Mesendoderm (in vitro differentiated cells): ENCODE data around the gene IFITM2.

ENCODE experiments used
- DNase-seq: peaks from one replicate; pipeline ENCODE4 v3.0.0; 2013
- H2AK5ac ChIP-seq: 2 replicates; pipeline ENCODE4 v1.6.1; 2013; ENCODE audit warnings: low read length, inconsistent platforms
- H2BK120ac ChIP-seq: 2 replicates; pipeline ENCODE4 v1.6.1; 2013; ENCODE audit warnings: low read depth, mild to moderate bottlenecking, low read length, moderate library complexity, mixed read lengths
- H2BK15ac ChIP-seq: replicated peaks from 2 replicates; pipeline ENCODE4 v1.6.1; 2013; ENCODE audit warnings: low read depth, mild to moderate bottlenecking, moderate library complexity
- H2BK5ac ChIP-seq: 2 replicates; pipeline ENCODE4 v1.6.1; 2013; ENCODE audit warnings: low read length, inconsistent platforms
- H3K18ac ChIP-seq: 2 replicates; pipeline ENCODE4 v1.6.1; 2013; ENCODE audit warnings: mild to moderate bottlenecking, low read length, mixed read lengths
- H3K23ac ChIP-seq: one replicate; pipeline ENCODE4 v1.6.1; 2013; ENCODE audit warnings: low read length
- H3K27ac ChIP-seq: 2 replicates; pipeline ENCODE4 v1.5.1; 2013; ENCODE audit warnings: low read depth, mild to moderate bottlenecking, inconsistent platforms, low read length, moderate library complexity
- H3K27me3 ChIP-seq: 2 replicates; pipeline ENCODE4 v1.6.1; 2013; ENCODE audit warnings: low read length, control low read depth, mild to moderate bottlenecking, inconsistent platforms; ENCODE audit not compliant: insufficient read depth, poor library complexity
- H3K36me3 ChIP-seq: 2 replicates; pipeline ENCODE4 v1.6.1; 2013; ENCODE audit warnings: low read length, inconsistent platforms; ENCODE audit not compliant: control insufficient read depth, insufficient read depth
- H3K4ac ChIP-seq: one replicate; pipeline ENCODE4 v1.6.1; 2013; ENCODE audit warnings: low read depth, mild to moderate bottlenecking, low read length, moderate library complexity
- H3K4me1 ChIP-seq: 2 replicates; pipeline ENCODE4 v1.6.1; 2013; ENCODE audit warnings: low read depth, low read length, inconsistent platforms; ENCODE audit not compliant: control insufficient read depth
- H3K4me2 ChIP-seq: 2 replicates; pipeline ENCODE4 v1.6.1; 2013; ENCODE audit warnings: low read length
- H3K4me3 ChIP-seq: 2 replicates; pipeline ENCODE4 v1.5.1; 2013; ENCODE audit warnings: mild to moderate bottlenecking, low read length
- H3K56ac ChIP-seq: one replicate; pipeline ENCODE4 v1.6.1; 2013; ENCODE audit warnings: low read length
- H3K79me1 ChIP-seq: 2 replicates; pipeline ENCODE4 v1.6.1; 2013; ENCODE audit warnings: low read length, inconsistent platforms
- H3K79me2 ChIP-seq: 2 replicates; pipeline ENCODE4 v1.6.1; 2013; ENCODE audit warnings: mild to moderate bottlenecking, low read length; ENCODE audit not compliant: control insufficient read depth, insufficient read depth
- H3K9ac ChIP-seq: 2 replicates; pipeline ENCODE4 v1.6.1; 2013; ENCODE audit warnings: low read length, inconsistent platforms
- H4K5ac ChIP-seq: one replicate; pipeline ENCODE4 v1.6.1; 2013; ENCODE audit warnings: low read length
- H4K8ac ChIP-seq: one replicate; pipeline ENCODE4 v1.6.1; 2013; ENCODE audit warnings: low read depth, mild to moderate bottlenecking, control low read depth, low read length, moderate library complexity
- WGBS: extraction: QIAGEN DNeasy Blood & Tissue Kit; methylation state at CpG from one replicate; pipeline ENCODE4 v1.1.7; 2013; ENCODE audit warnings: low lambda C conversion rate, missing lambda C conversion rate; ENCODE audit not compliant: insufficient coverage; ENCODE audit errors: extremely low coverage; 5-methylcytosine and 5-hydroxymethylcytosine counted together

IFITM2 gene

GRCh38 chr11:280706-281485 is 26.7 kb upstream of the IFITM2 start:
- Histone ChIP-seq H3K23ac (no peak overlapping the region), H3K27ac (no peak overlapping the region), H3K56ac (no peak overlapping the region), H3K4me1 (no peaks in the 10 kb centered on the region), H3K36me3 (no peaks in the 10 kb centered on the region), H2AK5ac (no peak overlapping the region), H3K79me1 (no peaks in the 10 kb centered on the region), H4K8ac (no peak overlapping the region), H3K9ac (no peak overlapping the region), H3K4ac (no peak overlapping the region), H3K4me3 (no peak overlapping the region), H2BK120ac (no peak overlapping the region), H2BK15ac (no peak overlapping the region), H4K5ac (no peak overlapping the region), H3K18ac (no peak overlapping the region), H2BK5ac (no peak overlapping the region), H3K4me2 (no peak overlapping the region), H3K79me2 (no peaks in the 10 kb centered on the region), H3K27me3 (no peaks in the 10 kb centered on the region)
- DNase-seq, result no peak
- no CpG with 5 or more reads among the region's 79 CpGs for WGBS

GRCh38 chr11:281486-282161 is 26.0 kb upstream of the IFITM2 start:
- Histone ChIP-seq H3K23ac (no peak overlapping the region), H2AK5ac (no peak overlapping the region), H4K5ac (no peak overlapping the region), H3K27ac (no peak overlapping the region), H2BK5ac (no peak overlapping the region), H3K4me1 (no peaks in the 10 kb centered on the region), H2BK15ac (no peak overlapping the region), H4K8ac (no peak overlapping the region), H3K36me3 (no peaks in the 10 kb centered on the region), H3K4me2 (no peak overlapping the region), H3K4me3 (no peak overlapping the region), H3K4ac (no peak overlapping the region), H3K9ac (no peak overlapping the region), H3K79me1 (no peaks in the 10 kb centered on the region), H3K56ac (no peak overlapping the region), H3K18ac (no peak overlapping the region), H3K79me2 (no peaks in the 10 kb centered on the region), H2BK120ac (no peak overlapping the region), H3K27me3 (no peaks in the 10 kb centered on the region)
- no CpG with 5 or more reads among the region's 26 CpGs for WGBS
- DNase-seq, result no peak

GRCh38 chr11:282171-282570 is 25.4 kb upstream of the IFITM2 start:
- Histone ChIP-seq H3K27me3 (no peaks in the 10 kb centered on the region), H3K4me3 (no peak overlapping the region), H3K4me2 (no peak overlapping the region), H4K8ac (no peak overlapping the region), H3K27ac (no peak overlapping the region), H3K18ac (no peak overlapping the region), H2BK15ac (no peak overlapping the region), H3K9ac (no peak overlapping the region), H3K23ac (no peak overlapping the region), H3K79me2 (no peaks in the 10 kb centered on the region), H2BK5ac (no peak overlapping the region), H3K56ac (no peak overlapping the region), H3K4me1 (no peaks in the 10 kb centered on the region), H2BK120ac (no peak overlapping the region), H2AK5ac (no peak overlapping the region), H4K5ac (no peak overlapping the region), H3K36me3 (no peaks in the 10 kb centered on the region), H3K4ac (no peak overlapping the region), H3K79me1 (no peaks in the 10 kb centered on the region)
- no CpG with 5 or more reads among the region's 4 CpGs for WGBS
- no peak for DNase-seq

GRCh38 chr11:282630-283360 is 24.8 kb upstream of the IFITM2 start:
- Histone ChIP-seq H3K27me3 (no peaks in the 10 kb centered on the region), H3K4me2 (no peak overlapping the region), H3K9ac (no peak overlapping the region), H3K23ac (no peak overlapping the region), H3K79me2 (no peaks in the 10 kb centered on the region), H3K4ac (no peak overlapping the region), H3K56ac (peak overlapping the region; percentile 1), H3K27ac (no peak overlapping the region), H3K4me1 (peaks cover under 1% of the 10 kb centered on the region), H2AK5ac (no peak overlapping the region), H3K36me3 (no peaks in the 10 kb centered on the region), H2BK5ac (no peak overlapping the region), H4K5ac (no peak overlapping the region), H2BK15ac (no peak overlapping the region), H2BK120ac (no peak overlapping the region), H3K79me1 (no peaks in the 10 kb centered on the region), H3K4me3 (no peak overlapping the region), H4K8ac (no peak overlapping the region), H3K18ac (no peak overlapping the region)
- WGBS, result no CpG with 5 or more reads among the region's 13 CpGs
- no peak for DNase-seq

- H3K23ac ChIP-seq, result no peak overlapping the region
- no peak overlapping the region for H3K4me3 ChIP-seq
- H2BK5ac ChIP-seq, result no peak overlapping the region
- no peaks in the 10 kb centered on the region for H3K79me1 ChIP-seq
- H2AK5ac ChIP-seq, result no peak overlapping the region
- no peak overlapping the region for H3K4ac ChIP-seq
- no peak for DNase-seq
- peaks cover 2% of the 10 kb centered on the region for H3K4me1 ChIP-seq
- no peak overlapping the region for H3K56ac ChIP-seq
- no peak overlapping the region for H3K9ac ChIP-seq
- no peak overlapping the region for H3K18ac ChIP-seq
- no peak overlapping the region for H4K5ac ChIP-seq
- no peaks in the 10 kb centered on the region for H3K27me3 ChIP-seq
- no peak overlapping the region for H3K4me2 ChIP-seq
- H3K79me2 ChIP-seq, result no peaks in the 10 kb centered on the region
- H3K27ac ChIP-seq, result no peak overlapping the region
- no CpG with 5 or more reads among the region's 23 CpGs for WGBS
- no peaks in the 10 kb centered on the region for H3K36me3 ChIP-seq
- H2BK120ac ChIP-seq, result no peak overlapping the region
- no peak overlapping the region for H4K8ac ChIP-seq
- H2BK15ac ChIP-seq, result no peak overlapping the region
These were observed 24.1 kb upstream of the IFITM2 start for GRCh38 chr11:283405-284104.
